Body of pancreas (tissue), 4 donors: ENCODE results near the gene ZNF711. TPM values are rescaled to one million over a fixed set of nuclear protein-coding genes. Genes with fewer than 3 reads are reported as not detected.
"Not testable (repeated sequence)": the region's sequence is repeated elsewhere in the genome, so short reads cannot be mapped to it uniquely, and the experiment has no call there.

Experiments used
- ATAC-seq: fragments of 150-250 bp; one replicate; pipeline ENCODE4 v1.9.1; 2016
- DNase-seq, 4 donors: peaks; one replicate each; pipeline ENCODE4 v3.0.0-alpha.2; 2019
- H3K27ac ChIP-seq, 4 donors: fragments of 200-600 bp; sonication (generic); 1 replicate in 3 of 4; 2 replicates in 1 of 4; pipeline versions ENCODE4 v1.5.1 to v1.6.1; 2016 to 2019; ENCODE audit warnings: mild to moderate bottlenecking in 1 of 4, mixed read lengths in 1 of 4, moderate library complexity in 1 of 4
- H3K27me3 ChIP-seq, 2 donors: fragments of 200-600 bp; sonication (generic); one replicate each; pipeline ENCODE4 v1.6.0; 2016; ENCODE audit warnings: mild to moderate bottlenecking in 1 of 2
- H3K36me3 ChIP-seq, 2 donors: fragments of 200-600 bp; sonication (generic); replicated peaks in 1 of 2; 2 replicates each; pipeline ENCODE4 v1.5.1; 2016; ENCODE audit warnings: low read depth in 2 of 2; ENCODE audit not compliant: insufficient read depth in 1 of 2
- H3K4me1 ChIP-seq: fragments of 200-600 bp; sonication (generic); one replicate; pipeline ENCODE4 v1.6.0; 2016
- H3K4me3 ChIP-seq, 2 donors: fragments of 200-600 bp; sonication (generic); 1 replicate in 1 of 2; 2 replicates in 1 of 2; pipeline ENCODE4 v1.5.1; 2016 to 2019
- H3K9me3 ChIP-seq, 3 donors: fragments of 200-600 bp; sonication (generic); 1 replicate in 2 of 3; 2 replicates in 1 of 3; pipeline ENCODE4 v1.5.1; 2016
- POLR2A ChIP-seq, 3 donors: fragments of 450-650 bp; IDR thresholded peaks; one replicate each; pipeline ENCODE4 v1.6.1; 2016; ENCODE audit warnings: antibody characterized with exemption in 3 of 3, mild to moderate bottlenecking in 2 of 3
- WGBS, 2 donors: methylation state at CpG; one replicate each; pipeline ENCODE4 v1.1.5; 2017; 5-methylcytosine and 5-hydroxymethylcytosine counted together
- intact Hi-C: fragments of 100-400 bp; cut with DNase I; formaldehyde crosslinking; loops from one replicate; pipeline ENCODE4 v1.15.1; 2023
- total RNA-seq, 2 donors: library from RNA; depleted of rRNA; stranded (reverse); fragments of >200 nt; gene quantifications; one replicate each; pipeline ENCODE4 v1.1.0, GENCODE V29; 2016
- TF ChIP-seq, protein P1 (sequence below), 7 experiments: fragments of 450-650 bp in 4 of 7; fragments of 200-600 bp in 3 of 7; sonication (generic) in 3 of 7; IDR thresholded peaks; one replicate each; pipeline ENCODE4 v1.5.1; 2016 to 2019; ENCODE audit warnings: antibody characterized with exemption in 7 of 7

ZNF711 gene
- total RNA-seq, 2 donors from 2014 or later, result 4.7 to 5.6 TPM

GRCh38 chrX:85288992-85289723, 45.4 kb downstream of the ZNF711 start:
- Histone ChIP-seq H3K27ac (no peak overlapping the region), H3K36me3 (no peaks in the 10 kb centered on the region), H3K27me3 (no peaks in the 10 kb centered on the region), H3K4me3 (no peak overlapping the region), H3K9me3 (no peaks in the 10 kb centered on the region), H3K4me1 (no peaks in the 10 kb centered on the region)
- ATAC-seq (no peak), DNase-seq (no peak)
- intact Hi-C loops, result no loop called here
- TF ChIP-seq, protein P1, sequence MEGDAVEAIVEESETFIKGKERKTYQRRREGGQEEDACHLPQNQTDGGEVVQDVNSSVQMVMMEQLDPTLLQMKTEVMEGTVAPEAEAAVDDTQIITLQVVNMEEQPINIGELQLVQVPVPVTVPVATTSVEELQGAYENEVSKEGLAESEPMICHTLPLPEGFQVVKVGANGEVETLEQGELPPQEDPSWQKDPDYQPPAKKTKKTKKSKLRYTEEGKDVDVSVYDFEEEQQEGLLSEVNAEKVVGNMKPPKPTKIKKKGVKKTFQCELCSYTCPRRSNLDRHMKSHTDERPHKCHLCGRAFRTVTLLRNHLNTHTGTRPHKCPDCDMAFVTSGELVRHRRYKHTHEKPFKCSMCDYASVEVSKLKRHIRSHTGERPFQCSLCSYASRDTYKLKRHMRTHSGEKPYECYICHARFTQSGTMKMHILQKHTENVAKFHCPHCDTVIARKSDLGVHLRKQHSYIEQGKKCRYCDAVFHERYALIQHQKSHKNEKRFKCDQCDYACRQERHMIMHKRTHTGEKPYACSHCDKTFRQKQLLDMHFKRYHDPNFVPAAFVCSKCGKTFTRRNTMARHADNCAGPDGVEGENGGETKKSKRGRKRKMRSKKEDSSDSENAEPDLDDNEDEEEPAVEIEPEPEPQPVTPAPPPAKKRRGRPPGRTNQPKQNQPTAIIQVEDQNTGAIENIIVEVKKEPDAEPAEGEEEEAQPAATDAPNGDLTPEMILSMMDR (IDR thresholded peaks at IDR 0.05), result no peak
- no peak for TF ChIP-seq POLR2A (IDR thresholded peaks at IDR 0.05)
- WGBS, 2 donors, result 86 to 89% methylated on average over 6 to 7 of the region's 7 CpGs

GRCh38 chrX:85303544-85303943, 59.8 kb downstream of the ZNF711 start:
- 92 to 93% methylated on average over 3 of the region's 3 CpGs for WGBS, 2 donors

GRCh38 chrX:85309717-85310116, 65.9 kb downstream of the ZNF711 start:
- Histone ChIP-seq H3K27ac (no peak overlapping the region), H3K4me3 (no peak overlapping the region), H3K36me3 (no peaks in the 10 kb centered on the region), H3K27me3 (no peaks in the 10 kb centered on the region), H3K4me1 (no peaks in the 10 kb centered on the region), H3K9me3 (no peaks in the 10 kb centered on the region)
- intact Hi-C loops, result no loop called here
- TF ChIP-seq, protein P1 (IDR thresholded peaks at IDR 0.05), result no peak
- TF ChIP-seq POLR2A (IDR thresholded peaks at IDR 0.05), result no peak
- WGBS, 2 donors, result 59 to 64% methylated on average over 2 of the region's 2 CpGs
- DNase-seq, result no peak
- ATAC-seq, result no peak

More at GRCh38 chrX:85303544-85303943, 59.8 kb downstream of the ZNF711 start:
- TF ChIP-seq, protein P1 (IDR thresholded peaks at IDR 0.05), result no peak
- no peak for TF ChIP-seq POLR2A (IDR thresholded peaks at IDR 0.05)
- H3K4me1 ChIP-seq, result no peaks in the 10 kb centered on the region
- H3K9me3 ChIP-seq, result no peaks in the 10 kb centered on the region
- no peak overlapping the region for H3K27ac ChIP-seq
- intact Hi-C loops, result no loop called here
- no peak overlapping the region for H3K4me3 ChIP-seq
- H3K27me3 ChIP-seq, result no peaks in the 10 kb centered on the region
- no peak for ATAC-seq
- H3K36me3 ChIP-seq, result no peaks in the 10 kb centered on the region
- DNase-seq, result no peak

DNA sequence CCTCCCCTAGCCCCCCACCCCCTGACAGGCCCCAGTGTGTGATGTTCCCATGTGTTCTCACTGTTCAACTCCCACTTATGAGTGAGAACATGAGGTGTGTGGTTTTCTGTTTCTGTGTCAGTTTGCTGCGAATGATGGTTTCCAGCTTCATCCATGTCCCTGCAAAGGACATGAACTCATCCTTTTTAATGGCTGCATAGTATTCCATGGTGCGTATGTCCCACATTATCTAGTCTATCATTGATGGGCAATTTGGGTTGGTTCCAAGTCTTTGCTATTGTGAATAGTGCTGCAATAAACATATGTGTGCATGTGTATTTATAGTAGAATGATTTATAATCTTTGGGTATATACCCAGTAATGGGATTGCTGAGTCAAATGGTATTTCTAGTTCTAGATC, 67.6 kb downstream of the ZNF711 start:
- H3K36me3 ChIP-seq, H3K27me3 ChIP-seq, H3K4me1 ChIP-seq, H3K9me3 ChIP-seq, H3K27ac ChIP-seq, intact Hi-C loops, H3K4me3 ChIP-seq, ATAC-seq, DNase-seq: not testable (repeated sequence)
- WGBS, 2 donors, result 93 to 94% methylated on average over 2 of the region's 2 CpGs

Other genes with a start within 250 kb of the ZNF711 start
- 1 to 10 TPM; 6.2 to 9.9 TPM for gene APOOL, start 240.1 kb upstream of the ZNF711 start, total RNA-seq
- not detected for gene SATL1, start 212 bp upstream of the ZNF711 start, total RNA-seq
- 10 to 100 TPM in 1 of 2 donors, 1 to 10 TPM in 1; 8.6 to 24.1 TPM for gene POF1B, start 135.7 kb downstream of the ZNF711 start, total RNA-seq